HG03280 (cell line): ENCODE data around the gene CD7.

Experiments used
- ATAC-seq: cut with Tn5 transposase; IDR thresholded peaks from one replicate; pipeline ENCODE4 v1.9.1; 2021; ENCODE audit warnings: mild to moderate bottlenecking, moderate library complexity; ENCODE audit not compliant: unreplicated experiment

Gene CD7

GRCh38 chr17:82266142-82266541, 51.3 kb downstream of the CD7 start:
- no peak for ATAC-seq
